ENCODE measurements around the gene ANKRD11.
"Not testable (repeated sequence)": the region's sequence is repeated elsewhere in the genome, so short reads cannot be mapped to it uniquely, and the experiment has no call there.

The ANKRD11 gene

GRCh38 chr16:89426736-89427530, 63.4 kb downstream of the ANKRD11 start:
- no peak for DNase-seq

DNA sequence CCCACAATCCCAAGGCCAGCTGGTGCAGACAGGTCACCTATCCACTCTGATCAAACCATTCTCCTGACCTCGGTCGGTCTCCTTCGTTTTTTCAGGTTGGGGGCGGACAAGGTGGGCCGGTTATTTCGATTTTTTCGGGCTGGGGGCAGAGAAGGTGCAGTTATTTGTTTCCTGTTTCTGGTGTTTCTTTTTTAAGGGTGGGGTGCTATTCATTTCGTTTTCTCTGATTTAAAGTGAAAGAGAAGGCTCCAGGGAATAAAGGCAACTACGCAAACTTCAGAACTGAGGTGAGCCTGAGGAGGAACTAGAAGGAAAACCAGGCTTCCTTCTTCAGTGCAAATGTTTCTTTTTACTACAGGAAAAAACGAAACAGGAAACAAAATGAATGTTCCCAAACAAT, 64.8 kb downstream of the ANKRD11 start:
- no peak for DNase-seq

DNA sequence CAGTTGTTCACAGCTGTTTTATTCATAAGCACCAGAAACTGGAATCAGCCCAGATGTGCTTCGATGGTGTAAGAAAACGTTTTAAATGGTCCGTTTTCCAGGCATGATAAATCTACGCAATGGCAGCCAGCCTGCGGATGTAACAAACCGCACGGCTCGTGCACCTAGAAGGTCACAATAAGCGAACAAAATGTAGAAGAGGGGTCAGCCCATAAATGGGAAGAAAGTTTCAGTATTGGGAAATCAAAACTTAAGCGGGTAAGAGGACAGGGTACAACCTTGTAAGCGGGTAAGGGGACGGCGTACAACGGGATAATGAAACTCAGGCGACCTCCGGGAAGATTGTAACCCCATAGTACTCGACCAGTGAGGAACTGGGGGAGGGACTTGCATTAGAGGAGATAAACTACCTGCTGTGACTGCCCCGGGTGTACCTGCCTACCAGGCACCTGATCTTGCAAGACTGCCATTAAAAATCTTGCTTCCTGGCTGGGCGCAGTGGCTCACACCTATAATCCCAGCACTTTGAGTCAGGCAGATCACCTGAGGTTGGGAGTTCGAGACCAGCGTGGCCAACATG, 66.6 kb downstream of the ANKRD11 start:
- DNase-seq: no peak

- DNase-seq: no peak
Observed at GRCh38 chr16:89422905-89423630, 67.3 kb downstream of the ANKRD11 start.

- no peak for DNase-seq
Observed at GRCh38 chr16:89422527-89422904, 67.8 kb downstream of the ANKRD11 start.

GRCh38 chr16:89421300-89421699, 69.1 kb downstream of the ANKRD11 start:
- not testable (repeated sequence) for DNase-seq

GRCh38 chr16:89420204-89420603, 70.2 kb downstream of the ANKRD11 start:
- no peak for DNase-seq

GRCh38 chr16:89418352-89418751, 72.0 kb downstream of the ANKRD11 start:
- DNase-seq: no peak

DNA sequence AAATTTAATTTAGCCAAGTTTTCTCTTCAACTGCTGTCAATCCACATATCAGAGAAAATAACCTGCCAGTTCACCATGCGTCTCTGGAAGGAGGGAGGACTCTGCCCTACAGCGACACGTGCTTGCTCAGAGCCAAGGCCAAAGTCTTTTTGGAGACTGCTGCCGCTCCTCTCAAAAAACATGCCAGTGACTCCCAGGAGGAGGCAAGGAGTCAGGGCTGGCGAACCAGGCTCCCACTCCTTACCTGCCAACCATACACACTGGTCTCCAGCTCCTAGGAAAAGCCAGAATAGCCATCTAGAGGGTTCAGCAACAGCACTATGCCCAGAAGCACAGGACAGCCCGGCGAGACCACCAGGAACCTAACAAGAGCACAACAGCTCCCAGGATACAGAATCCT, 73.0 kb downstream of the ANKRD11 start:
- no peak for DNase-seq

- no peak for DNase-seq
Observed at GRCh38 chr16:89413811-89414585, 76.4 kb downstream of the ANKRD11 start.

DNA sequence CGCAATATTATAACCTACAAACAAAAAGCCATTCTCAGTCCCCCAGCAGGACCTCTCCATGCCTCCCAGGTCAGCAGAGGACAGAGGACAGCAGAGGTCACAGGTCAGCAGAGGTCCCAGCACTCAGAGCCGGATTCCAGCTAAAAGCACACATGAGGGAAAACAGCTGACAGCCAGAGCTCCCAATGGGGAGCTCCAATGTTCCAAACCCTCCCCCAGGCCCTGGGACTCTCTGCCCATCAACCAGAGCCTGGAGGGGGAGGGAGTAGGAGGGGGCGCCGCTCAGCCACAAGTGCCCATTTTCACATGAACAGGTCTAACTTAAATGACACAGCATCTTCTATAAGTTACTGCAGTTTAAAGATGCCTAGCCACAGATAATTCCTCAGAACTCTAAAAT, 77.5 kb downstream of the ANKRD11 start:
- no peak for DNase-seq

DNA sequence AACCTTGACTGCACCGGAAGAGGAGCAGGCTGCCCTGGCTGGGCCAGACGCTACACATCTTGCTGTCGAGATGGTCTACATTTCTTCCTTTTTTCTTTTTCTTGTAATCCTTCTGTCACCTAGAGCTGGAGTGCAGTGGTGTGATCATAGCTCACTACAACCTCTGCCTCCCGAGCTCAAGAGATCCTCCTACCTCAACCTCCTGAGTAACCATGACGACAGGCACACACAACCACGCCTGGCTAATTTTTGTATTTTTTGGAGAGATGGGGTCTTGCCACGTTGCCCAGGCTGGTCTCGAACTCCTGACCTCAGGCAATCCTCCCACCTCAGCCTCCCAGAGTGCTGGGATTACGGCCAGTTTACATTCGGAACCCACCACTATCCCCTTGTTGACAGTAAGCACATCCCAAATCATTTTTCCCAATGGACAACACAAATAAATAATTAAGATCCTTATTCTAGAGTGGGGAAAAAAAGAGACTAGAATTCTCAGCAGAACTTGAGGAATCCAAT, 79.0 kb downstream of the ANKRD11 start:
- no peak for DNase-seq

DNA sequence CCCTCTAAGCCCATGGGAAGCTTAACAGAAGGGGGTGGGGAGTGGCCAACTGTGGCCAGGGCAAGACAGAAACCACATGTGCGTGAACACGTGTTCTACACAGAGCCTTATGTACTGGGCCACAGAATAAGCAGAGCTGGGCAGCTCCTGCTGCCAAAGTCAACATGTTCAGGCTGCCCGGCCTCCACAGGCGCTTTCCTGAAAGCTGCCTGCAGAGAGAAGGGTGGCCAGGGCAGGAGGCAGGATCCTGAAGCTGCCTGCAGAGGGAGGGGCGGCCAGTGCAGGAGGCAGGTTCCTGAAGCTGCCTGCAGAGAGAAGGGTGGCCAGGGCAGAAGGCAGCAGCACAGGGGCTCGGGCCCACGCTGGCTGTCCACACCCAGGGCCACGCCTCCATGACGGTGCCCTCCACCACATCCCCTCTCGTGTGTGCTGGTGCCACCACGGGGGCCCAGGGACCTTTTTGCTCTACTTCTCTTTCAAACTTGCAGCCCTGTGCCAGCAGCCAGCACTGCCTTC, 79.5 kb downstream of the ANKRD11 start:
- DNase-seq: no peak

GRCh38 chr16:89410322-89410721, 80.0 kb downstream of the ANKRD11 start:
- no peak for DNase-seq

GRCh38 chr16:89409161-89409711, 81.1 kb downstream of the ANKRD11 start:
- DNase-seq: no peak

GRCh38 chr16:89408315-89408714, 82.0 kb downstream of the ANKRD11 start:
- no peak for DNase-seq

DNA sequence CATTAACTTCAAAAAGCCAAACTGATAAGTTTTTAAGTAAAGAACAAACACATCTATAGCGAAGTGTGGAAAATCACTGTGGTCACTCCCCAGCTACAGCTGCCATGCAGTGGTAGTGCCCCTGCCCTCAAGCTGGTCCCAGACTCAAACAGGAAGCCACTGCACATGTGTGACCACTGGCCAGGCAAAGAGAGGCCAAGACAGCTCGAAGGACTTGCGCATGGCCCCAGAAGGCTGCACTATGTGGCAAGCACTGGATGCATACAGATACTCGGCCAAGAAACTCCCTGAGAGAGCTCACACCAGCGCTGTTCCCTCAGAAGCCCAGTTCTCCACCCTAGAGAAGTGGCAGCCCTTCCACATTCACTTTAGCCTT, 82.4 kb downstream of the ANKRD11 start:
- no peak for DNase-seq

DNA sequence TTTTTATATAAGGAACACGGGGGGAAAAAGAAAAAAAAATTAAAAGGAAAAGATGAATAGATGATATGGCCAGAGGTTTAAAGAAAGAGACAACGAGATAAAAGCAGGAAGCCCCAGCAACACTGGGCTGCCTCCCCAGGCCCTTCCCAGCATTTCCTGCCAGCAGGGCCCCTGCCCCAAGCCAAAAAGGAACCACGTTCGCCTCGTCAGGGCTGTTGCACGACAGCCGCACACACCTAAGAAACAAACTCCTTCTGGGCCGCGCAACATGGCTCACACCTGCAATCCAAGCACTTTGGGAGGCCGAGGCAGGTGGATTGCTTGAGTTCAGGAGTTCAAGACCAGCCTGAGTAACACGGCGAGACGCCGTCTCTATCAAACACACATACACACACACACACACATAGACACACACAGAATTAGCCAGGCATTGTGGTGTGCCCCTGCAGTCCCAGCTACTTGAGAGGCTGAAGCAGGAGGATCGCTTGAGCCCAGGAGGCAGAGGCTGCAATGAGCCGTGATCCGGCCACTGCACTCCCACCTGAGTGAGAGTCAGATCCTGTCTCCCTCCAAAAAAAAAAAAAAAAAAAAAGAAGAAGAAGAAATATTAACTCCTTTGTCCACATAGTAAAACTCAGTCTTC, 83.0 kb downstream of the ANKRD11 start:
- DNase-seq: no peak

- no peak for DNase-seq
Observed at GRCh38 chr16:89406277-89406888, 84.0 kb downstream of the ANKRD11 start.

- DNase-seq: no peak
Observed at GRCh38 chr16:89404561-89404960, 85.8 kb downstream of the ANKRD11 start.

GRCh38 chr16:89402962-89403361, 87.4 kb downstream of the ANKRD11 start:
- no peak for DNase-seq

All from cortex of kidney (tissue), 1 donor.